Activated gamma-delta T cell treated with Interleukin-2 at 50 U/mL for 16 hours (primary cell): ENCODE results near the gene RPS6KA1.
"Not testable (repeated sequence)": the region's sequence is repeated elsewhere in the genome, so short reads cannot be mapped to it uniquely, and the experiment has no call there.

ENCODE experiments used
- DNase-seq: peaks from one replicate; pipeline ENCODE4 v3.0.0-alpha.2; 2020

RPS6KA1 gene

GRCh38 chr1:26607186-26607585 lies 77.6 kb downstream of the RPS6KA1 start:
- DNase-seq = no peak

DNA sequence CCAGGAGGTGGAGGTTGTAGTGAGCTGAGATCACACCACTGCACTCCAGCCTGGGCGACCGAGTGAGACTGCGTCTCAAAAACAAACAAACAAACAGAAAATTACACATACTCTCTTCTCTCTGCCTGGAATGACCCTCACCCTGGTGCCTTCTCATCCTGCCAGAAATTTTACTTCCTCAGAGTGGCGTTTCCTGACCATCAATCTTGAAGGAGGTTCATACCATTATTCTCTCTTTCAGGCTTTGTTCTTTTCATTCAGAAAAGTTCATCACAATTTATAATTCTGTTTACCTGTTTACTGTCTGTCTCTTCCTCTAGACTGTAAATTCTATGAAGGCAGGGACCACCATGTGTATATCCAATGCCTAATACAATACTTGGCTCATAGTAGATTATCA lies 79.3 kb downstream of the RPS6KA1 start:
- no peak for DNase-seq

GRCh38 chr1:26610781-26611180 lies 81.2 kb downstream of the RPS6KA1 start:
- no peak for DNase-seq

- DNase-seq = not testable (repeated sequence)
Observed at GRCh38 chr1:26612627-26613026, 83.1 kb downstream of the RPS6KA1 start.

GRCh38 chr1:26614655-26615411 lies 85.3 kb downstream of the RPS6KA1 start:
- no peak for DNase-seq

GRCh38 chr1:26616881-26617280 lies 87.3 kb downstream of the RPS6KA1 start:
- no peak for DNase-seq

DNA sequence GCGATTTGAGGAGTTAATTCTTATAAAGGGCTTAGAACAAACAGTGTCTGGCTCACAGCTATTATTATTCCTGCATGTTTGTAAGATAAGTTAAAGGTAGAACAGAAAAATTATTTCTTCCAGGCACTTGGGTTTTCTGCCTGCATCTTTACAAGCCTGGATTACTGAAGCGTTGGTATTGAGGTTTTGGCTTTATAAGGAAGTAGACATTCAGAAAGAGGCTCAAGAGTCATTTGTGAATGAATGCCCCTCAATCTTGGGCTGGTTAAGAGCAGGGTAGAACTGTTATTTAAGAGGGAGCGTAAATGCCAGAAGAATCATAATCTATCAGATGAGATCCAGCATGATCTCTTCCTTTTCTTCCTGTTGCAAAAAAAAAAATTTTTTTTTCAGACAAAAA lies 89.0 kb downstream of the RPS6KA1 start:
- DNase-seq = no peak
